Heart right ventricle (tissue), 16 donors: ENCODE results near the gene CENPM. TPM values are rescaled to one million over a fixed set of nuclear protein-coding genes. Genes with fewer than 3 reads are reported as not detected.
A peak's percentile ranks its signal among the peaks of the same experiment; 100 is the strongest.

Experiments used
- ATAC-seq, 8 donors: fragments of 200-7000 bp; cut with Tn5 transposase; one replicate each; pipeline ENCODE4 v1.9.1; 2020; ENCODE audit warnings: mild to moderate bottlenecking in 8 of 8, moderate library complexity in 8 of 8, moderate number of reproducible peaks in 1 of 8
- DNase-seq, 2 donors: peaks; one replicate each; pipeline ENCODE4 v3.0.0-alpha.2; 2020
- H3K27ac ChIP-seq, 10 donors: fragments of 200-600 bp; sonication (generic) in 2 of 10; one replicate each; pipeline versions ENCODE4 v1.5.0 to v1.8.0; 2020 to 2022; ENCODE audit warnings: mild to moderate bottlenecking in 3 of 10
- H3K27me3 ChIP-seq, 7 donors: fragments of 200-600 bp; one replicate each; pipeline ENCODE4 v1.8.0; 2021 to 2022; ENCODE audit warnings: mild to moderate bottlenecking in 2 of 7
- H3K36me3 ChIP-seq, 9 donors: fragments of 200-600 bp; sonication (generic) in 1 of 9; one replicate each; pipeline versions ENCODE4 v1.5.0 to v1.8.0; 2020 to 2022; ENCODE audit warnings: mild to moderate bottlenecking in 2 of 9
- H3K4me1 ChIP-seq, 9 donors: fragments of 200-600 bp; sonication (generic) in 1 of 9; one replicate each; pipeline versions ENCODE4 v1.5.0 to v1.8.0; 2020 to 2022; ENCODE audit warnings: mild to moderate bottlenecking in 4 of 9
- H3K4me3 ChIP-seq, 10 donors: fragments of 200-600 bp; sonication (generic) in 2 of 10; one replicate each; pipeline versions ENCODE4 v1.5.0 to v1.8.0; 2020 to 2022; ENCODE audit warnings: mild to moderate bottlenecking in 7 of 10, moderate library complexity in 2 of 10
- H3K9me3 ChIP-seq, 11 donors: fragments of 200-600 bp in 10 of 11; sonication (generic) in 2 of 11; one replicate each; pipeline versions ENCODE4 v1.5.0 to v1.8.0; 2013 to 2022; ENCODE audit warnings: mild to moderate bottlenecking in 2 of 11, control low read depth in 1 of 11, moderate library complexity in 1 of 11
- CTCF ChIP-seq, 9 donors: fragments of 200-600 bp; sonication (generic) in 2 of 9; IDR thresholded peaks; one replicate each; pipeline versions ENCODE4 v1.5.0 to v1.8.0; 2021 to 2022; ENCODE audit warnings: antibody characterized with exemption in 9 of 9, mild to moderate bottlenecking in 5 of 9, moderate library complexity in 1 of 9
- WGBS, 2 donors: extraction: QIAGEN DNeasy Blood & Tissue Kit; methylation state at CpG; one replicate each; pipeline ENCODE4 v1.1.7; 2013; ENCODE audit warnings: inconsistent platforms in 1 of 2; 5-methylcytosine and 5-hydroxymethylcytosine counted together
- intact Hi-C, 10 donors: fragments of 100-400 bp; cut with DNase I; formaldehyde crosslinking; loops; one replicate each; pipeline versions ENCODE4 v1.11.1 to v1.14.2; 2022
- polyA plus RNA-seq, 2 donors: library from polyadenylated mRNA; stranded (reverse); fragments of 200-250 nt; gene quantifications; one replicate each; pipeline ENCODE4 v1.2.3, GENCODE V29; 2013
- total RNA-seq, 10 donors: library from RNA; stranded (reverse); fragmentation: NEBNext Ultra II Directional in 3 of 10; extraction: Animal tissue kit (Norgen Biotek cat#: 25700) in 3 of 10; gene quantifications; one replicate each; pipeline versions ENCODE4 v1.2.1 to v1.2.4, GENCODE V29; 2021 to 2023
- donor health status: Arrhythmogenic right ventricular cardiomyopathy.
- donor health status: ischemic (EF 13 %, LVEDD 7.1; RV severe dilation, severe dysfunction).
- donor health status: healthy with polysubstance abuse.
- donor health status: DM: no; HTN: yes; CAD: no.
- donor health status: DM: no; HTN: no; CAD: no.
- donor health status: ischemic (EF 25% LVEDD 6.9; RV normal size, moderate dysfunction).
- donor health status: ischemic (EF 25% LVEDD 5.7; RV mildly dilated, moderate dysfunction).
- donor health status: healthy.
- donor health status: DM: yes; HTN: yes; CAD: no.
- donor health status: Ischemic cardiomyopathy.
- donor health status: ischemic (EF 35%, LVEDD 5.7; RV mildly dilated, moderate dysfunction).
- donor health status: nonischemic (EF 11% LVEDD 7.7; RV severe dilation, severe dysfunction).
- donor health status: DM: yes; HTN: yes; CAD: no.
- donor health status: PGD.
- donor health status: ischemic (EF 29% LVEDD 5.4; RV normal size, mild dysfunction).
- donor health status: nonischemic (EF 23%, LVEDD 6.1; RV moderate dilation, normal function).

CENPM gene
- total and polyA plus RNA-seq, 12 donors, result 0.34 to 3.5 (median 0.77) TPM; not detected in 4

- WGBS, 2 donors, result 58 to 63% methylated on average over 9 of the region's 9 CpGs
- TF ChIP-seq CTCF (IDR thresholded peaks at IDR 0.05), result no peak
- H3K36me3 ChIP-seq, result peaks cover 0 to 8% (median 0%) of the 10 kb centered on the region in 9 donors
- intact Hi-C loops, result loop anchor here in 7 of 10 donors (2.0 to 5.0 kb wide), 5 partner anchors 119 to 246 kb away; partner anchors contain the start of gene MEI1 (in 2 of the 7)
- H3K27me3 ChIP-seq, result no peaks in the 10 kb centered on the region
- no peak overlapping the region for H3K4me3 ChIP-seq
- no peak overlapping the region for H3K27ac ChIP-seq
- DNase-seq, result no peak
- no peak for ATAC-seq
- peaks cover 0 to 46% (median 14%) of the 10 kb centered on the region in 9 donors for H3K4me1 ChIP-seq
- no peaks in the 10 kb centered on the region for H3K9me3 ChIP-seq
Measured at GRCh38 chr22:41943661-41944209, 3.2 kb downstream of the CENPM start.

- Histone ChIP-seq H3K4me3 (no peak overlapping the region), H3K4me1 (peaks cover 0 to 34% (median 10%) of the 10 kb centered on the region in 9 donors), H3K27ac (peak overlapping the region in 2 of 10 donors; percentile 5 to 85), H3K36me3 (peaks cover 0 to 12% (median 0%) of the 10 kb centered on the region in 9 donors), H3K27me3 (no peaks in the 10 kb centered on the region), H3K9me3 (no peaks in the 10 kb centered on the region)
- peak; percentile 85 to 94 (median 88) for ATAC-seq
- peak; percentile 82 to 84 for DNase-seq
- 48 to 55% methylated on average over 13 of the region's 13 CpGs for WGBS, 2 donors
- TF ChIP-seq CTCF (IDR thresholded peaks at IDR 0.05), result peak; percentile 80 to 98 (median 92)
- intact Hi-C loops, result loop anchor here (1.0 to 5.0 kb wide), 13 partner anchors 116 to 275 kb away; partner anchors contain the start of gene MEI1 (in 2 of the 10)
Measured at GRCh38 chr22:41940832-41941765, 5.9 kb downstream of the CENPM start.

GRCh38 chr22:41939981-41940831, 6.7 kb downstream of the CENPM start:
- DNase-seq, result no peak
- H3K36me3 ChIP-seq, result peaks cover 0 to 12% (median 0%) of the 10 kb centered on the region in 9 donors
- H3K4me3 ChIP-seq, result no peak overlapping the region
- no peaks in the 10 kb centered on the region for H3K9me3 ChIP-seq
- no peaks in the 10 kb centered on the region for H3K27me3 ChIP-seq
- no peak for TF ChIP-seq CTCF (IDR thresholded peaks at IDR 0.05)
- H3K27ac ChIP-seq, result peak overlapping the region in 2 of 10 donors; percentile 5 to 85
- ATAC-seq, result no peak
- WGBS, 2 donors, result 85 to 87% methylated on average over 13 of the region's 13 CpGs
- intact Hi-C loops, result loop anchor here (1.0 to 5.0 kb wide), 9 partner anchors 115 to 243 kb away; partner anchors contain the start of gene MEI1 (in 2 of the 10)
- H3K4me1 ChIP-seq, result peaks cover 0 to 30% (median 7%) of the 10 kb centered on the region in 9 donors

- TF ChIP-seq CTCF (IDR thresholded peaks at IDR 0.05), result no peak
- peaks cover 0 to 12% (median 0%) of the 10 kb centered on the region in 9 donors for H3K36me3 ChIP-seq
- DNase-seq (no peak), ATAC-seq (no peak)
- H3K4me1 ChIP-seq, result peaks cover 0 to 30% (median 9%) of the 10 kb centered on the region in 9 donors
- H3K4me3 ChIP-seq, result no peak overlapping the region
- H3K27ac ChIP-seq, result no peak overlapping the region
- whole genome bisulfite sequencing, 2 donors, result 94 to 100% methylated on average over 2 of the region's 2 CpGs
- H3K27me3 ChIP-seq, result no peaks in the 10 kb centered on the region
- H3K9me3 ChIP-seq, result no peaks in the 10 kb centered on the region
- intact Hi-C loops, result no loop called here
Measured at GRCh38 chr22:41936894-41937169, 10.1 kb downstream of the CENPM start.
